Astrocyte of the spinal cord (primary cell): ENCODE results near the gene MLLT6.

ENCODE experiments used
- DNase-seq: peaks from one replicate; pipeline ENCODE4 v3.0.0; 2011; ENCODE audit warnings: low read depth, low spot score
- H3K4me3 ChIP-seq: 2 replicates; pipeline ENCODE4 v1.5.1; 2011; ENCODE audit warnings: low read depth, mild to moderate bottlenecking, low read length, moderate library complexity
- CTCF ChIP-seq: IDR thresholded peaks from 2 replicates; pipeline ENCODE4 v1.5.1; 2012; ENCODE audit warnings: low read depth, mild to moderate bottlenecking, low read length, inconsistent platforms
- in situ Hi-C: cut with HindIII; loops from 2 replicates; pipeline ENCODE4 v1.10.0; 2017; ENCODE audit warnings: low sequenced_read_pairs

The MLLT6 gene

GRCh38 chr17:38691154-38691553 lies 13.9 kb upstream of the MLLT6 start:
- no peak for DNase-seq
- no peak overlapping the region for H3K4me3 ChIP-seq
- in situ Hi-C loops, result no loop called here
- no peak for TF ChIP-seq CTCF

- no peak overlapping the region for H3K4me3 ChIP-seq
- in situ Hi-C loops, result no loop called here
- DNase-seq, result peak; percentile 25
- TF ChIP-seq CTCF, result no peak
Observed at GRCh38 chr17:38693700-38694329, 11.3 kb upstream of the MLLT6 start.

- TF ChIP-seq CTCF, result no peak
- no peak overlapping the region for H3K4me3 ChIP-seq
- in situ Hi-C loops, result no loop called here
- no peak for DNase-seq
Observed at GRCh38 chr17:38697061-38697820, 7.8 kb upstream of the MLLT6 start.

- H3K4me3 ChIP-seq, result no peak overlapping the region
- no peak for DNase-seq
- TF ChIP-seq CTCF, result no peak
- in situ Hi-C loops, result no loop called here
Observed at GRCh38 chr17:38698760-38699159, 6.3 kb upstream of the MLLT6 start.

- DNase-seq, result peak; percentile 32
- in situ Hi-C loops, result no loop called here
- H3K4me3 ChIP-seq, result peak overlapping the region; percentile 81
- TF ChIP-seq CTCF, result no peak
Observed at GRCh38 chr17:38701504-38702165, 3.4 kb upstream of the MLLT6 start.

GRCh38 chr17:38702166-38702915 lies 2.7 kb upstream of the MLLT6 start:
- TF ChIP-seq CTCF, result no peak
- DNase-seq, result peak; percentile 83
- in situ Hi-C loops, result no loop called here
- H3K4me3 ChIP-seq, result peak overlapping the region; percentile 81
